GM21423 (cell line): ENCODE measurements around the gene NCAPD2.
"Not testable (repeated sequence)": the region's sequence is repeated elsewhere in the genome, so short reads cannot be mapped to it uniquely, and the experiment has no call there.

Experiments
- ATAC-seq: cut with Tn5 transposase; IDR thresholded peaks from one replicate; pipeline ENCODE4 v1.9.1; 2021; ENCODE audit warnings: mild to moderate bottlenecking, moderate library complexity; ENCODE audit not compliant: unreplicated experiment

NCAPD2 gene

DNA sequence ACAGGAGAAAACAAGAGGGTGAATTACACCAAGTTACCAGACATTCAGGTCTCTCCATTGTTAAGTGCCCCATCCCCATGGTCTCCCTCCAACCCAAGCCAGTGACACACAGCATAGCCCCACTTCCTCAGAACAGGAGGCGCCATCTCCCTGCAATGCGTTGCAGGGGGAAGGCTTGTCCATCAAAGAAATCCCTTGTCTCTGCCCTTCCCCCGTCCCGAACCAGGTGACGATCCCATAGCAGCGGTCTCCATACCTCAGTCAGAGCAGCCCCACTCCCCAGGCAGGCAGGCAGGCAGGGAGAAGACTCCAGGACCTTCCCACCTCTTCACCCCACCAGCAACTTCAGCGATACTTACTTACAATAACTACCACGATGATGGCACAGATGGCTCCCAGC is 29.4 kb upstream of the NCAPD2 start:
- no peak for ATAC-seq

DNA sequence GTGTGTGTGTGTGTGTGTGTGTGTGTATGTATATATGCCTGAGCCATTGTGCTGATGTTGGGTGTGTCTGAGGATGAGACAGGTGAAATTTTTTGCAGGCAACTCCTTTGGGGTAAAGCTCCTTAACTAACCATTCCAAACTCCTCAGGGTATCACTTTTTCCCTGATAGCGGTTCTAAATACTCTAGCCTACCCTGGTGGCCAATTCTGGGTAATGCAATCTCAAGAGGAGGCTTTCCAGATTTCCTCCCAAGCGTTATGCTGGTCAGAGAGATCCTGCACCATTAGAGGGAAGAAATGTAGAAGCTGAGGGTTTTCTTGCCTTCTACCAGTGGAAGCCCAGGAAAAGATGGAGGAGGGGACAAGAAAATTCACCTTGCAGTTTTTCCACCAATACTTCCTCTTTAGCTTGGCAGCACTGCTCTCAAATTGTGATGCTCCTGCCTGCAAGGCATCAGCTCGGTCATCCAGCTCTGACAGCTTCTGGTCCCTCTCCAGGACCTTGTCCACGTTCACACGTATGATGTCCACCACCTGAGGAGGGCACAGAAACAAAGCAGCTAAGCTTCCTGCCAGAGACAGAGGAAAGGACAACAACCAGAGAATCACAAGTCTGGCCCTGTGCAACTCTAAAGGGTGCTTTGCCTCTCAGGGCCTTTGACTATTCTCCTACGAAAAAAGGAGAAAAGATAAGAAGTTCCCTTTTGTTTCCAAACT is 28.3 kb upstream of the NCAPD2 start:
- no peak for ATAC-seq

DNA sequence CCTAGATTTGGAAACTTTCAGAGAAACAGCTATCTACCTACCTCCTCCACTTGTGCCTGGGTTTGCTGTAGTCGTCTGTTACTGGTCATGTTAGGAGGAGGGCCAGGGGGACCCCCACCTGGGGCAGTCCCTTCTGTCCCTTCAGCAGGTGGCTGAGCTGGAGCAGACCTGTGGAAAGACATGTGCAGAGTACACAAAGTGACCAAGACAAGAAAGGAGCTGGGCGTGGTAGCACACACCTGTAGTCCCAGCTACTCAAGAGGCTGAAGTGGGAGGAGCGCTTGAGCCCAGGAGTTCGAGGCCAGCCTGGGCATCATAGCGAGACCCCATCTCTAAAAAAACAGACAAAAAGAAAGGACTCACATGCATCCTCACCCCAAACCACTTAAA is 27.7 kb upstream of the NCAPD2 start:
- ATAC-seq, result no peak

DNA sequence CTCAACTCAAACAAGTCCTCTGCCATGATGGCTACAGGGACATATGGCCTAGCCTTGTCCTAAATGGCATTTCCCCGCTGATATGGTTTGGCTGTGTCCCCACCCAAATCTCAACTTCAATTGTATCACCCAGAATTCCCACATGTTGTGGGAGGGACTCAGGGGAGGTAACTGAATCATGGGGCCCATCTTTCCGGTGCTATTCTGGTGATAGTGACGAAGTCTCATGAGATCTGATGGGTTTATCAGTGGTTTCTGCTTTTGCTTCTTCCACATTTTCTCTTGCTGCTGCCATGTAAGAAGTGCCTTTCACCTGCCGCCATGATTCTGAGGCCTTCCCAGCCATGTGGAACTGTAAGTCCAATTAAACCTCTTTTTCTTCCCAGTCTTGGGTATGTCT is 27.2 kb upstream of the NCAPD2 start:
- not testable (repeated sequence) for ATAC-seq

DNA sequence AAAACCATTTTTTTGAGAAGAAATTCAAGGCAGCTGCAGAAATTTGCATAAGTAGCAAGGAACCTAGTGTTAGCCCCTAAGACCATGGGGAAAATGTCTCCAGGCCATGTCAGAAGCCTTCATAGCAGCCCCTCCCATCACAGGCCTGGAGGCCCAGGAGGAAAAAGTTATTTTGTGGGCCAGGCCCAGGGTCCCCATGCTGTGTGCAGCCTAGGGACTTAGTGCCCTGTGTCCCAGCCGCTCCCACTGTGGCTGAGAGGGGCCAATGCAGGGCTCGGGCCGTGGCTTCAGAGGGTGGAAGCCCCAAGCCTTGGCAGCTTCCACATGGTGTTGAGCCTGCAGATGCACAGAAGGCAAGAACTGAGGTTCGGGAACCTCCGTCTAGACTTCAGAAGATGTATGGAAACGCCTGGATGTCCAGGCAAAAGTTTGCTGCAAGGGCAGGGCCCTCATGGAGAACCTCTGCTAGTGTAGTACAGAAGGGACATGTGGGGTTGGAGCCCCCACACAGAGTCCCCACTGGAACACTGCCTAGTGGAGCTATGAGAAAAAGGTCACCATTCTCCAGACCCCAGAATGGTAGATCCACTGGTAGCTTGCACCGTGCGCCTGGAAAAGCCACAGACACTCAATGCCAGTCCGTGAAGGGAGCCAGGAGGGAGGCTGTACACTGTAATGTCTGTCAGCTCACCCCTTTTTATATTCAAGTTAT is 26.2 kb upstream of the NCAPD2 start:
- not testable (repeated sequence) for ATAC-seq

DNA sequence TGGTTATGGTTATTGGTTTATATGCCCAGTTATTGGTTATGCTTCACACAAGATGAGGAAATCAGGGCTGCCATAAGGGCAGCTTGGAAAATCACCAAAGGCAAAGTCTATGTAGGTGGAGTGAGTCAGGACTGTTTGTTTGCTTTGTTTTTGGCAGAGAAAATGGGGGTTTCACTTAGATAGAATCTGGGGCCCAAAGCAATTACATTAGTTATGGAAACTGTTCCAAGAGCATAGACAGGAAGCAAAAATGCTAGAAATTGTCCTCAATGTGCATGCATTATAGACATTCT is 25.7 kb upstream of the NCAPD2 start:
- ATAC-seq, result no peak

DNA sequence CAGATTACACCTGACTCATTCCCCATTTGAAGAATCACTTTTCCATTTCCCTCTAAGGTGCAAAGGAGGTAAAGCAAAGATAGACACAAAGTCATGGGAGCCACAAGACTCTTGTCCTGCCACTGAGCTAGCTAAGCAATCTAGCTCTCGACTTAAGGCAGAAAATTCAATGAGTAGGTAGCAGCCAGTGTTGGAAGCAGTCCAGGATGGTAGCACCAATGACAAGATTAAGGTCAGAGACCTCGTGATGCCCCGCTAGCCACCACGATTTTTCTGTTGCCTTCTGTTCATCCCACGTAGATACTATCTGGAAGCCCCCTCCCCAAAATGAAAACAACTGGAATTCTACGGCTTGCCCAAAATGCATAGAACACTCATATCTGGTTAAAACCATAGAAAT is 24.8 kb upstream of the NCAPD2 start:
- no peak for ATAC-seq

DNA sequence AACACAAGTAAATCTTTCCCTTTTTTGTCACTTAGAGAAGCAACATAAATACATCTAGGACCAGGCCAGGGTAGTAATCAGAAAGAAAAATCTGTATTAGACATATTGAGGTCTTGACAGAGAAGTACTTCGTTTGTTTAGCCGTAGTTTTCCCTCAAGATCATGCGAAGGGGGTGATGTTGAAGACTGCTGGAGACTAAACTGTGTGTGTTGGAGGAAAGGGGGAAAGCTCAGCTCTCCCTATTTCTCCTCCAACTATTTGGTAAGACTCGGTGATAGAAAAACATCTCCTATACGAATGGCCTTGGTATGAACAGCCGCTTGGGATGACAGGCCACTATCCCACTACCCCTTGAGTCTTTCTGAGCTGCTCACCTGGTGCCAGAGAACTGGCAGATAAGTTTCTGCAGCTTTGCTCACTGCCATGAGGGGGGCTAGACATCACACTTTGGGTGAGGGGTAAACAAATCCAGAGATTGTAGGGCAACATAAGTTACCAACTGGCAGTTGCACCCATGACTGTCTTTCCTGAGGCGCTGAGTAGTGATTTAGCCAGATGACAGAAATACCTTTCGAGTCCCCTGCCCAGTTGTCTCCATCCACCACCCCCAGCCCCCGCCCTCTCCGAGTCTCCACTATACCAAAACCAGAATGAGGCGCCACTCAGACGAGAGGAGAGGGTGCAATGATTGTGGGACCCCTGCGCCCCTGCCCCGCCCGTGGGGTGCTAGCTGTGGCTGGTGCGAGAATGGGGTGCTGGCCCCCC is 24.1 kb upstream of the NCAPD2 start:
- ATAC-seq, result no peak

DNA sequence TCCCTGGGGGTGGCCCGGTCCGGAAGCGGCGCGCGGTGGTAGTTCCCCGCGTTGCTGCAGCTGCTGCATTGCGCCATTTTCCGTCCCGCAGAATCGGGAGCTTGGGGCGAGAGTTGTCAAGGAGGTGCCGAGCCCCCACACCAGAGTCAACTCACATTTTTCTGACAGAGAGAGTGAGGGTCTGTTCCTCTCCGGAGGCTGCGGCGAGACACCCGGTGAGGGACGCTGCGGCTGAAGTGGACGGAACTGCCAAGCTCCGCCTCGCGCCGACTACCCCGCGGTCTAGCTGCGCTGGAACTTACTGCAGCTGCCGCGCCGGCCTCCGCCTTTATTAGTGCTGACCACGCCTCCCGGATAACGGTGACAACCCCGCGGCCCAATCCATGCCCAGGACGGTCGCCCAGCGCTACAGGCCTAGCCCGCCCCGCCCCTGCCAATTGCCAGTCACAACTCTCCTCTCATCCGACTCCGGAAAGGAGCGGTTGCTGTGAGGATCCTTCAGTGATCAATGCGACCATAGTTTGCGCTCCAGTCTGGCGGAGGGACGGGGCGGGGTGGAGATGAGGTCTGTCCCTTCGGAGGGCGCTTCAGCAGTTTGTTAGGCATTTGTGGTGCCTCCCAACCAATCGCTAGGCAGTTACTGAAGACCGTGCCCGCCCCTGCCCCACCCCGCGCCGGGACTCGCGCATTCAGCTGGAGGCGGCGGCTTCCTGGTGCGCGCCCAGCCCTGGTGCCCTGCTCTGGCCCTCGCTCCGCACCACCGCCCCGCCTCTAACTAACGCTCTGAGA is 23.3 kb upstream of the NCAPD2 start, which contains the start of gene VAMP1:
VAMP1 (minus strand) TSS at position 303 of the 789 bp plus-strand sequence; CDS start at position 157, 146 bp downstream.
- ATAC-seq, result peak; percentile 91

DNA sequence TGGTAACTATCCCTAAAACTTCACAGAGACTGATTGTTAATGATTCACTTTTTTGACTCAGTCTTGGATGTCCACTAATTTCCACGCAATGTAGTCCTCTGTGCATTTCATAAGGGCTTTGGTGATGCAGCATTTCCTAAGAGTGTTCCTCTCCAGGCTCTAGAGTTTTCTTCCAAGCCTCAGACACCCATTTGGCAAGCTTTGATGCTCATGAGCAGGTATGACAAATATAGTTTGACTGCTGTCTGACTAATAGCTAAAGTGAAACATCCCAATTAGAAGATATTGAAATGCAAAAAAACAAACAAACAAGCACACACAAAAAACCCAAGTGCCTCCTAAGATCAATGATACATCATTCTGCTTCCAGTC is 21.9 kb upstream of the NCAPD2 start:
- ATAC-seq, result no peak

DNA sequence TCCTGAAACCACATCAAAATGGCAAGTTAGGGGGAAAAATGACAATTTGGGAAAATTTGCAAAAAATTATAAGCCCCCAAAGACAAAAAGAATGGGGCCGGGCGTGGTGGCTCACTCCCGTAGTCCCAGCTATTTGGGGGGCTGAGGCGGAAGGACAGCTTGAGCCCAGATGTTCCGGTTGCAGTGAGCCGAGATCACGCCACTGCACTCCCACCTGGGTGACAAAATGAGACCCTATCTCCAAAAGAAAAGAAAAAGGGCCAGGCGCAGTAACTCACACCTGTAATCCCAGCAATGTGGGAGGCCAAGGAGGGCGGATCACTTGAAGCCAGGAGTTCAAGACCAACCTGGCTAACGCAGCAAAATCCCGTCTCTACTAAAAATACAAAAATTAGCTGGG is 21.4 kb upstream of the NCAPD2 start:
- no peak for ATAC-seq

DNA sequence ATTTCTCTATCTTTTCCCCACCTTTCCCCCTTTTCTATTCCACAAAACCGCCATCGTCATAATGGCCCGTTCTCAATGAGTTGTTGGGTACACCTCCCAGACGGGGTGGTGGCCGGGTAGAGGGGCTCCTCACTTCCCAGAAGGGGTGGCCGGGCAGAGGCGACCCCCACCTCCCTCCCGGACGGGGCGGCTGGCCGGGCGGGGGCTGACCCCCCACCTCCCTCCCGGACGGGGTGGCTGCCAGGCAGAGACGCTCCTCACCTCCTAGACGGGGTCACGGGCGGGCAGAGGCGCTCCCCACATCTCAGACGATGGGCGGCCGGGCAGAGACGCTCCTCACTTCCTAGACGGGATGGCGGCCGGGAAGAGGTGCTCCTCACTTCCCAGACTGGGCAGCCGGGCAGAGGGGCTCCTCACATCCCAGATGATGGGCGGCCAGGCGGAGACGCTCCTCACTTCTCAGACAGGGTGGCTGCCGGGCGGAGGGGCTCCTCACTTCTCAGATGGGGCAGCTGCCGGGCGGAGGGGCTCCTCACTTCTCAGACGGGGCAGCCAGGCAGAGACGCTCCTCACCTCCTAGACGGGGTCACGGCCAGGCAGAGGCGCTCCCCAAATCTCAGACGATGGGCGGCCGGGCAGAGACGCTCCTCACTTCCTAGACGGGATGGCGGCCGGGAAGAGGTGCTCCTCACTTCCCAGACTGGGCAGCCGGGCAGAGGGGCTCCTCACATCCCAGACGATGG is 18.5 kb upstream of the NCAPD2 start:
- not testable (repeated sequence) for ATAC-seq

DNA sequence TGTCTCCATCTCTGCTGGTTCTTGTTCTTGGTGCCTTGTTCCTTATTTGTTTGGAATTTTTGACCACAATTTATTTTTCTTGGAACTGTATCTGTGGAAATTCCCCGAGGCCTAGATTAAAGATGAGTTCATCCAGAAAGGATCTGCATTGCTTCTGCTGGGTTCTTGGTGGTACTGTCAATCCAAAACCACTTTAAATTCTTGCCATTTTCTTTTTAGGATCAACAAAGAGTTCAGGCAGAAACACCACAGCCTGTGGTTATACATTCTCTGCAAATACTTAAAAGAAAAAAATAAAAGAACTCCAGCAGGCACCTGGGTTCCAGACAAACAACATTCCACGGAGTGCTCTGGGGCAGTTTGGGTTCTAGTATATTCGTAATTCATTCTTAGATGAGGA is 17.4 kb upstream of the NCAPD2 start:
- no peak for ATAC-seq

DNA sequence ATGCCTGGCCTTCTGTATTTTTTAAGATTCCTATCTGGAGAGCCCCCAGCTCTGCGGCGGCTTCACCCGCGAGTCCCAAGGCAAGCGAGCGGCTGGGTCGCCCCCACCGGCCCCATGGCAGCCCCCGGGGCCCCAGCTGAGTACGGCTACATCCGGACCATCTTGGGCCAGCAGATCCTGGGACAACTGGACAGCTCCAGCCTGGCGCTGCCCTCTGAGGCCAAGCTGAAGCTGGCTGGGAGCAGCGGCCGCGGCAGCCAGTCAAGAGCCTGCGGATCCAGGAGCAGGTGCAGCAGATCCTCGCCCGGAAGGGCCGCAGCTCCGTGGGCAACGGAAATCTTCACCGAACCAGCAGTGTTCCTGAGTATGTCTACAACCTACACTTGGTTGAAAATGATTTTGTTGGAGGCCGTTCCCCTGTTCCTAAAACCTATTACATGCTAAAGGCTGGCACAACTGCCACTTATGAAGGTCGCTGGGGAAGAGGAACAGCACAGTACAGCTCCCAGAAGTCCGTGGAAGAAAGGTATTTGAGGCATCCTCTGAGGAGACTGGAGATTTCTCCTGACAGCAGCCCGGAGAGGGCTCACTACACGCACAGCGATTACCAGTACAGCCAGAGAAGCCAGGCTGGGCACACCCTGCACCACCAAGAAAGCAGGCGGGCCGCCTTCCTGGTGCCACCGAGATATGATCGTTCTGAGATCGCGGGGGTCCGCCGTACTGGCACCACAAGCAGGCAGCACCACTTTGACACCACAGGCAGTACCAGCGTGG is 16.1 kb upstream of the NCAPD2 start:
- ATAC-seq, result not testable (repeated sequence)

DNA sequence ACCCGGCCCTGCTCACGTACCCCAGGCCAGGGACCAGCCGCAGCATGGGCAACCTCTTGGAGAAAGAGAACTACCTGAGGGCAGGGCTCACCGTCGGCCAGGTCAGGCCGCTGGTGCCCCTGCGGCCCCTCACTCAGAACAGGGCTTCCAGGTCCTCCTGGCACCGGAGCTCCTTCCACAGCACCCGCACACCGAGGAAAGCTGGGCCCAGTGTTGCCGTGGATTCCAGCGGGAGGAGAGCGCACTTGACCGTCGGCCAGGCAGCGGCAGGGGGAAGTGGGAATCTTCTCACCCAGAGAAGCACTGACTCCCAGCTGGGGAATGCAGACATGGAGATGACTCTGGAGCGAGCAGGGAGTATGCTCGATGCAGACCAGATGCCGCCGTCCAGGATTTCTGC is 15.5 kb upstream of the NCAPD2 start:
- ATAC-seq, result no peak

DNA sequence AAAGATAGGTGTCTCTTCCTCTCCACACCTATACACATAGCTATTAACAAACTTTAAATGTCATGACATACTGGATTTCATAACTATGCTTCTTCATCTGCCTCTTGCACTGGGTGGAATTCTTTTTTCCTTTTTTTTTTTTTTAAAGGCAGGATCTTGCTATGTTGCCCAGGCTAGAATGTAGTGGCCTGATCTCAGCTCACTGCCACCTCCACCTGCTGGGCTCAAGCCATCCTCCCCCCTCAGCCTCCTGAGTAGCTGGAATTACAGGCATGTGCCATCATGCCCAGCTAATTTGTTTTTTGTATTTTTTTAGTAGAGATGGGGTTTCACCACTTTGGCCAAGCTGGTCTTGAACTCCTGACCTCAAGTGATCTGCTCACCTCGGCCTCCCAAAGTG is 5.7 kb upstream of the NCAPD2 start:
- ATAC-seq, result no peak

DNA sequence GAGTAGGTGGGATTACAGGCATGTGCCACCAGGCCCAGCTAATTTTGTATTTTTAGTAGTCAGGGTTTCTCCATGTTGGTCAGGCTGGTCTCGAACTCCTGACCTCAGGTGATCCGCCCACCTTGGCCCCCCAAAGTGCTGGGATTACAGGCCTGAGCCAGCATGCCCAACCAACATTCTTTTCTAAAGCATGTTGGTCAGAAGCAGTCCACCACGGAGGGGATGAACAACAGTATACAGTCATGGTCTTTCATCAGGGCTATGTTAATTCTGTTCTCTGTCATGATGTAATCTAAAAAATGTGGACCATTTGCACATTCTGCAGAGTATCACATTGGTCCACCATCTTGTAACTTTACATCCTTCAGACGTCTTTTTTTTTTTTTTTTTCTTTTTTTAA is 4.5 kb upstream of the NCAPD2 start:
- no peak for ATAC-seq

DNA sequence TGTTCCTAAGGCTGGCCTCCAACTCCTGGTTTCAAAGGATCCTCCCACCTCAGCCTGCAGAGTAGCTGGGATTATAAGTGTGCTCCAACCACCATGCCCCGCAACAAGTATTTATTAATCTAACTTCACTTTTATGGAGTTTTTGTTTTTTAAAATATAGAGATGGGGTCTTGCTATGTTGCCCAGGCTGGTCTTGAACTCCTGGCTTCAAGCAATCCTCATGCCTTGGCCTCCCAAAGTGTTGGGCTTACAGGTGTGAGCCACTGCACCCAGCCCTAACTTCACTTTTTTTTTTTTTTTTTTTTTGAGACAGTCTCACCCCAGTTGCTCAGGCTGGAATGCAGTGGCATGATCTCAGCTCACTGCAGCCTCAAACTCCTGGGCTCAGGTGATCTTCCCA is 3.2 kb upstream of the NCAPD2 start:
- ATAC-seq, result not testable (repeated sequence)

DNA sequence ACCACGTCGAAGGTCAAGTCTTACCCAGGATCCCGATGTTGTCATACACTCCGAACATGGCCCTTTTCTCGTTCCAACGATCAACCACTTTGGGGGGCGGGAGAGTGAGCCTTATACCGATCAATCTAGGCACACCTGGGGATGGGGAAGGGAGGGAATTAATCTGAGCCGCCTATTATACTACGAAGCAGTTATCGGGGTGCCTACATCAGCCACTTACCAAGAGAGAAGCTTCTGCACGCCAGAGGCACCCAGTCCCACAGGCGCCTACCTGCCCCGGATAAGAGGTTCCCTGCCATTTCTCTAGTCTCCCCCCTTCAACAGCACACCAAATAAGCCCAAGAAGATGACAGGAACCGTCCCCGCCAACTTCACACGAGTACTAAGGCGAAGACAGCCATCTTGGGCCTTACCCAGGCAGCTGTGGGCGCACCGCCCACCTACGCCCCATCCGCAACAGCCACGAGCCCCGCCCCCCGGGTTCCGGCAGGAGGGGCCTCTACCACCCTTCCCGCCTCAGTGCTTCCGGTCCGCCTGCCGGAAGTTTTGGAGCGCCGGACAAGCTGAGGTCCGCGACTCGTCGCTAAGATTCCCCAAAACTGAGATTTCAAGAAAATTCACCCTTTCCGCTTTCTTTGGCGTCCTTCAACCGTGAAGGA is 935 bp upstream of the NCAPD2 start, which contains the start of gene MRPL51:
MRPL51 (minus strand) TSS at position 425 of the 659 bp plus-strand sequence; CDS start at position 299, 126 bp downstream.
- ATAC-seq, result peak; percentile 75
